HepG2 (cell line): Measurements from ENCODE around the gene KRTAP1-1. TPM values are rescaled to one million over a fixed set of nuclear protein-coding genes. Genes with fewer than 3 reads are reported as not detected.

Experiments
- CENPBD1 ChIP-seq: sonication (generic); formaldehyde crosslinking; IDR thresholded peaks from 2 replicates; pipeline ENCODE4 v1.8.0; 2022; ENCODE audit warnings: missing genetic modification reagents, low read depth, mild to moderate bottlenecking, borderline replicate concordance
- ETV5 ChIP-seq: IDR thresholded peaks from 2 replicates; pipeline ENCODE4 v1.6.1; 2018; ENCODE audit warnings: missing biosample characterization, missing genetic modification reagents, inconsistent platforms, borderline replicate concordance
- KAT7 ChIP-seq: IDR thresholded peaks from 2 replicates; pipeline ENCODE4 v1.6.1; 2018; ENCODE audit warnings: borderline replicate concordance, missing compliant biosample characterization
- NFE2L2 ChIP-seq: fragments of 150-350 bp; IDR thresholded peaks from 2 replicates; pipeline ENCODE4 v1.6.1; 2014; ENCODE audit warnings: low read length
- POLR2AphosphoS2 ChIP-seq: IDR thresholded peaks from 2 replicates; pipeline ENCODE4 v1.6.1; 2011; ENCODE audit warnings: low read depth, low read length, improper control_type of control experiment
- SNAI1 ChIP-seq: sonication (generic); formaldehyde crosslinking; IDR thresholded peaks from 2 replicates; pipeline ENCODE4 v1.5.0; 2020; ENCODE audit warnings: mild to moderate bottlenecking, missing genetic modification reagents, borderline replicate concordance
- SSRP1 ChIP-seq: IDR thresholded peaks from 2 replicates; pipeline ENCODE4 v1.6.1; 2016; ENCODE audit warnings: control low read depth
- ZBTB34 ChIP-seq: sonication (generic); formaldehyde crosslinking; IDR thresholded peaks from 2 replicates; pipeline ENCODE4 v1.8.0; 2022; ENCODE audit warnings: mild to moderate bottlenecking, missing genetic modification reagents
- ZBTB38 ChIP-seq: sonication (generic); formaldehyde crosslinking; IDR thresholded peaks from 2 replicates; pipeline ENCODE4 v1.5.1; 2020; ENCODE audit warnings: mild to moderate bottlenecking, missing genetic modification reagents
- ZBTB39 ChIP-seq: sonication (generic); formaldehyde crosslinking; IDR thresholded peaks from 2 replicates; pipeline ENCODE4 v1.5.0; 2020; ENCODE audit warnings: missing genetic modification reagents
- ZNF616 ChIP-seq: sonication (generic); formaldehyde crosslinking; IDR thresholded peaks from 2 replicates; pipeline ENCODE4 v1.5.0; 2020; ENCODE audit warnings: low read depth, mild to moderate bottlenecking, missing genetic modification reagents
- ZNF687 ChIP-seq: sonication (generic); formaldehyde crosslinking; IDR thresholded peaks from 2 replicates; pipeline ENCODE4 v1.5.1; 2020; ENCODE audit warnings: mild to moderate bottlenecking, missing genetic modification reagents, moderate library complexity
- ZNF704 ChIP-seq: sonication (generic); formaldehyde crosslinking; IDR thresholded peaks from 2 replicates; pipeline ENCODE4 v1.8.1; 2023; ENCODE audit warnings: mild to moderate bottlenecking, inconsistent platforms, moderate library complexity, missing genetic modification reagents, borderline replicate concordance
- ZNF773 ChIP-seq: sonication (generic); formaldehyde crosslinking; IDR thresholded peaks from 2 replicates; pipeline ENCODE4 v1.4.0; 2020; ENCODE audit warnings: missing genetic modification reagents, borderline replicate concordance
- polyA plus RNA-seq, 8 experiments: library from polyadenylated mRNA; depleted of rRNA in 3 of 8; stranded (reverse) in 7 of 8; unstranded in 1 of 8; fragments of >200 nt; fragmentation: Illumina TruSeq in 4 of 8; extraction: Trizol in 4 of 8; gene quantifications; 2 replicates each; pipeline versions ENCODE4 v1.2.1 to v1.2.3, GENCODE V29; 2011 to 2016; ENCODE audit warnings: low read depth in 4 of 8, missing spikeins in 1 of 8, mixed read lengths in 1 of 8; ENCODE audit not compliant: insufficient read depth in 1 of 8
- total RNA-seq, 5 experiments: library from RNA; depleted of rRNA; stranded (reverse); fragments of >200 nt; fragmentation: Illumina TruSeq; extraction: Trizol; gene quantifications; 2 replicates each; pipeline ENCODE4 v1.2.3, GENCODE V29; 2016; ENCODE audit warnings: low read depth in 1 of 5
- TF ChIP-seq, protein P1 (sequence below): sonication (generic); formaldehyde crosslinking; IDR thresholded peaks from 2 replicates; pipeline ENCODE4 v1.4.0; 2020; ENCODE audit warnings: missing genetic modification reagents

KRTAP1-1 gene
- total and polyA plus RNA-seq, 2 of the 13 experiments (the other 11 are each of a cell fraction or from before 2014, with no cell fraction given) = not detected

- TF ChIP-seq ZNF687 (CRISPR knock-in tag) (peak; percentile 68), CENPBD1 (no peak), POLR2AphosphoS2 (no peak), ZBTB34 (no peak), NFE2L2 (no peak), ZNF773 (CRISPR knock-in tag) (no peak), ZBTB39 (CRISPR knock-in tag) (no peak), KAT7 (CRISPR knock-in tag) (0 out of 2 replicates have a peak, but pooled peaks have one; percentile 33), SNAI1 (no peak), ZBTB38 (CRISPR knock-in tag) (peak; percentile 74; the same call in 1 of the 2 replicates), SSRP1 (CRISPR knock-in tag) (0 out of 2 replicates have a peak, but pooled peaks have one; percentile 13), ETV5 (CRISPR knock-in tag) (no peak), ZNF704 (CRISPR knock-in tag) (0 out of 2 replicates have a peak, but pooled peaks have one; percentile 28), ZNF616 (CRISPR knock-in tag) (no peak)
- TF ChIP-seq, protein P1, sequence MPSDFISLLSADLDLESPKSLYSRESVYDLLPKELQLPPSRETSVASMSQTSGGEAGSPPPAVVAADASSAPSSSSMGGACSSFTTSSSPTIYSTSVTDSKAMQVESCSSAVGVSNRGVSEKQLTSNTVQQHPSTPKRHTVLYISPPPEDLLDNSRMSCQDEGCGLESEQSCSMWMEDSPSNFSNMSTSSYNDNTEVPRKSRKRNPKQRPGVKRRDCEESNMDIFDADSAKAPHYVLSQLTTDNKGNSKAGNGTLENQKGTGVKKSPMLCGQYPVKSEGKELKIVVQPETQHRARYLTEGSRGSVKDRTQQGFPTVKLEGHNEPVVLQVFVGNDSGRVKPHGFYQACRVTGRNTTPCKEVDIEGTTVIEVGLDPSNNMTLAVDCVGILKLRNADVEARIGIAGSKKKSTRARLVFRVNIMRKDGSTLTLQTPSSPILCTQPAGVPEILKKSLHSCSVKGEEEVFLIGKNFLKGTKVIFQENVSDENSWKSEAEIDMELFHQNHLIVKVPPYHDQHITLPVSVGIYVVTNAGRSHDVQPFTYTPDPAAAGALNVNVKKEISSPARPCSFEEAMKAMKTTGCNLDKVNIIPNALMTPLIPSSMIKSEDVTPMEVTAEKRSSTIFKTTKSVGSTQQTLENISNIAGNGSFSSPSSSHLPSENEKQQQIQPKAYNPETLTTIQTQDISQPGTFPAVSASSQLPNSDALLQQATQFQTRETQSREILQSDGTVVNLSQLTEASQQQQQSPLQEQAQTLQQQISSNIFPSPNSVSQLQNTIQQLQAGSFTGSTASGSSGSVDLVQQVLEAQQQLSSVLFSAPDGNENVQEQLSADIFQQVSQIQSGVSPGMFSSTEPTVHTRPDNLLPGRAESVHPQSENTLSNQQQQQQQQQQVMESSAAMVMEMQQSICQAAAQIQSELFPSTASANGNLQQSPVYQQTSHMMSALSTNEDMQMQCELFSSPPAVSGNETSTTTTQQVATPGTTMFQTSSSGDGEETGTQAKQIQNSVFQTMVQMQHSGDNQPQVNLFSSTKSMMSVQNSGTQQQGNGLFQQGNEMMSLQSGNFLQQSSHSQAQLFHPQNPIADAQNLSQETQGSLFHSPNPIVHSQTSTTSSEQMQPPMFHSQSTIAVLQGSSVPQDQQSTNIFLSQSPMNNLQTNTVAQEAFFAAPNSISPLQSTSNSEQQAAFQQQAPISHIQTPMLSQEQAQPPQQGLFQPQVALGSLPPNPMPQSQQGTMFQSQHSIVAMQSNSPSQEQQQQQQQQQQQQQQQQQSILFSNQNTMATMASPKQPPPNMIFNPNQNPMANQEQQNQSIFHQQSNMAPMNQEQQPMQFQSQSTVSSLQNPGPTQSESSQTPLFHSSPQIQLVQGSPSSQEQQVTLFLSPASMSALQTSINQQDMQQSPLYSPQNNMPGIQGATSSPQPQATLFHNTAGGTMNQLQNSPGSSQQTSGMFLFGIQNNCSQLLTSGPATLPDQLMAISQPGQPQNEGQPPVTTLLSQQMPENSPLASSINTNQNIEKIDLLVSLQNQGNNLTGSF = no peak
Measured at GRCh38 chr17:41008811-41009210, 32.4 kb downstream of the KRTAP1-1 start, which contains the start of gene KRTAP3-1 (continued).
